ENCODE data around the gene CYBB. TPM values are rescaled to one million over a fixed set of nuclear protein-coding genes. Genes with fewer than 3 reads are reported as not detected.

CYBB gene
- total and polyA plus RNA-seq, 10 donors = 30.5 to 231 (median 163) TPM

DNA sequence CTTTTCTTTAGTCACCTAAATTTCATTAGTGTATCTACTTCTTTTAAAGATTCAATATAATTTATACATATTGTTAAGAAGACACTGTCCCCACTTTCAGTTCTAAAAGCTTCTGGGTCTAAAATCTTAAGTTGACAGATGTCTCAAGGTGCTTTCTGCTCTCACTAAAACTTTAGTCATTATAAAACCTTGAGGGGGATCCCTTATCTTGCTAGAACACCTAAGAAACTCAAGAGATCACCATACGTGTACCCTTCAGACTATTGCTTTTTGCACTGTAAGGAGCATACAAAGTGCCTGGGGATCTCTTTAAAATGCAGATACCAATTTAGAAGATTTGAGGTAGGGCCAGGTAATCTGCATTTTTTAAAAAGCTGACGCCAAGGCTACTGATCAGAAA, 30.1 kb downstream of the CYBB start:
- Histone ChIP-seq H3K4me3 (no peak overlapping the region), H3K4me1 (peaks cover 0 to 42% (median 8%) of the 10 kb centered on the region in 6 donors), H3K36me3 (peaks cover 0 to 62% (median 4%) of the 10 kb centered on the region in 6 donors), H3K27me3 (replicated peaks in 1 of 7) (no peaks in the 10 kb centered on the region), H3K9me3 (no peaks in the 10 kb centered on the region), H3K27ac (peak overlapping the region in 1 of 8 donors; percentile 61)
- intact Hi-C loops (cut with DNase I; ENCODE audit: low total_unique reads) = no loop called here
- DNase-seq = no peak
- TF ChIP-seq POLR2A (IDR thresholded peaks at IDR 0.05) (no peak), POLR2AphosphoS5 (IDR thresholded peaks at IDR 0.05) (no peak)
- TF ChIP-seq, protein P1, sequence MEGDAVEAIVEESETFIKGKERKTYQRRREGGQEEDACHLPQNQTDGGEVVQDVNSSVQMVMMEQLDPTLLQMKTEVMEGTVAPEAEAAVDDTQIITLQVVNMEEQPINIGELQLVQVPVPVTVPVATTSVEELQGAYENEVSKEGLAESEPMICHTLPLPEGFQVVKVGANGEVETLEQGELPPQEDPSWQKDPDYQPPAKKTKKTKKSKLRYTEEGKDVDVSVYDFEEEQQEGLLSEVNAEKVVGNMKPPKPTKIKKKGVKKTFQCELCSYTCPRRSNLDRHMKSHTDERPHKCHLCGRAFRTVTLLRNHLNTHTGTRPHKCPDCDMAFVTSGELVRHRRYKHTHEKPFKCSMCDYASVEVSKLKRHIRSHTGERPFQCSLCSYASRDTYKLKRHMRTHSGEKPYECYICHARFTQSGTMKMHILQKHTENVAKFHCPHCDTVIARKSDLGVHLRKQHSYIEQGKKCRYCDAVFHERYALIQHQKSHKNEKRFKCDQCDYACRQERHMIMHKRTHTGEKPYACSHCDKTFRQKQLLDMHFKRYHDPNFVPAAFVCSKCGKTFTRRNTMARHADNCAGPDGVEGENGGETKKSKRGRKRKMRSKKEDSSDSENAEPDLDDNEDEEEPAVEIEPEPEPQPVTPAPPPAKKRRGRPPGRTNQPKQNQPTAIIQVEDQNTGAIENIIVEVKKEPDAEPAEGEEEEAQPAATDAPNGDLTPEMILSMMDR (IDR thresholded peaks at IDR 0.05 in 8 of 11, conservative IDR thresholded peaks at IDR 0.05 in 3 of 11) = no peak
- 56 to 79% (median 74%) methylated on average over 2 of the region's 2 CpGs for WGBS, 5 donors

DNA sequence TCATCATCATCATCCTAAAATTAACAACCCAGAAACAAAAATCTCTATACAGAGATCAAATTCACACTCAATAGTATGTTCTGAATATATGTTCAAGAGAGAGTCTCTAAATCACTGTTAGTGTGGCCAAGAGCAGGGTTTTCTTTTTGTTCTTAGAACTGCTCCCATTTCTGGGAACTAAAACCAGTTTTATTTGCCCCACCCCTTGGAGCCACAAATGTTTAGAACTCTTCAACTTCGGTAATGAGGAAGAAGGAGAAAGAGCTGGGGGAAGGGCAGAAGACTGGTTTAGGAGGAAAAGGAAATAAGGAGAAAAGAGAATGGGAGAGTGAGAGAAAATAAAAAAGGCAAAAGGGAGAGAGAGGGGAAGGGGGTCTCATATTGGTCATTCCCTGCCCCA, 32.3 kb downstream of the CYBB start:
- TF ChIP-seq POLR2A (IDR thresholded peaks at IDR 0.05) = no peak
- TF ChIP-seq, protein P1 (IDR thresholded peaks at IDR 0.05 in 8 of 11, conservative IDR thresholded peaks at IDR 0.05 in 3 of 11) = no peak
- no peak for TF ChIP-seq POLR2AphosphoS5 (IDR thresholded peaks at IDR 0.05)
- peaks cover 0 to 41% (median 4%) of the 10 kb centered on the region in 6 donors for H3K36me3 ChIP-seq
- intact Hi-C loops (cut with DNase I; ENCODE audit: low total_unique reads) = no loop called here
- WGBS, 5 donors = 0 to 29% (median 15%) methylated on average over 1 of the region's 1 CpG
- no peaks in the 10 kb centered on the region for H3K9me3 ChIP-seq
- no peak overlapping the region for H3K4me3 ChIP-seq
- no peak for DNase-seq
- H3K27me3 ChIP-seq (replicated peaks in 1 of 7) = peaks cover 0 to 7% (median 0%) of the 10 kb centered on the region in 7 donors
- peak overlapping the region in 4 of 8 donors; percentile 7 to 61 (median 35) for H3K27ac ChIP-seq
- H3K4me1 ChIP-seq = peaks cover 0 to 58% (median 14%) of the 10 kb centered on the region in 6 donors

DNA sequence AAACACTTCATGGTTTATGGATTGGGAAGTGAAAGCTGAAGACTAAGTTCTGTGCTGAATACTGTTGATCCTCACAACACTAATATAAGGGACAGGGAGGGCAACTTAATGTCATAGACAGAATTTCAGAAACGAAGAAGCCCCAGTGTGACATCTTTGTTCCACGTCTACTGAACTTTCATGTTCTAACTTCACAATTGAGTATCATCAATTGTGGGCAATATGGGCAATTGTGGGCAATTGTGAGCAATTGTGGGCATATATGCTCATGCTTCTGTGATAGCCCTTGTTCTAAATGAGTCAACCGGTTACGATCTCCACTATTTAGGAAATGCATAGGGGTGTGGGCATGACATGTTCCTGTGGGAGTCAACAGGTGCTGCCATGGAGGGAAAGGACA, 33.7 kb downstream of the CYBB start:
- Histone ChIP-seq H3K27me3 (replicated peaks in 1 of 7) (peaks cover 0 to 7% (median 0%) of the 10 kb centered on the region in 7 donors), H3K27ac (peak overlapping the region in 3 of 8 donors; percentile 34 to 61 (median 36)), H3K9me3 (no peaks in the 10 kb centered on the region), H3K4me1 (peaks cover 0 to 65% (median 23%) of the 10 kb centered on the region in 6 donors), H3K36me3 (peaks cover 0 to 30% (median 4%) of the 10 kb centered on the region in 6 donors), H3K4me3 (no peak overlapping the region)
- intact Hi-C loops (cut with DNase I; ENCODE audit: low total_unique reads) = no loop called here
- TF ChIP-seq POLR2AphosphoS5 (IDR thresholded peaks at IDR 0.05) (no peak), POLR2A (IDR thresholded peaks at IDR 0.05) (no peak)
- TF ChIP-seq, protein P1 (IDR thresholded peaks at IDR 0.05 in 8 of 11, conservative IDR thresholded peaks at IDR 0.05 in 3 of 11) = no peak
- WGBS, 5 donors = 43 to 61% (median 52%) methylated on average over 4 of the region's 4 CpGs
- DNase-seq = no peak

DNA sequence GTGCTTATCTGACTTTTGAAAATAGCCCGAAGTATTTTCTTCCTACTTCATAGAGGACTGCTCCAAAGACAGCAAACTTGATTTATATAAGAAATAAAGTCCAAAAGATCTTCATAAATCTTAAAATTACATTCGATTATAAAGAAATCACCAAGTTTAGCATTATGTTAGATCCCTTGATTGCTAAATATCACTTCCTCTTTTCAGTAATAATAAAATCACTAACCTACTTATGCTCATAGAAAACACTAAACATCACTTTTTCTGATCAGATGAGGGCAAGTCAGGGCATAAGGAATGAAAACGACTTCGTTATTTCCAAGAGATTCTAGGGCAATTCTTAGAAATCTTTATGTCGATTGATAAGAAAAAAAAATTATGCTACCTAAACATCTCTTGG, 35.5 kb downstream of the CYBB start:
- TF ChIP-seq POLR2A (IDR thresholded peaks at IDR 0.05) (no peak), POLR2AphosphoS5 (IDR thresholded peaks at IDR 0.05) (no peak)
- TF ChIP-seq, protein P1 (IDR thresholded peaks at IDR 0.05 in 8 of 11, conservative IDR thresholded peaks at IDR 0.05 in 3 of 11) = no peak
- Histone ChIP-seq H3K27ac (peak overlapping the region in 4 of 8 donors; percentile 17 to 61 (median 40)), H3K9me3 (no peaks in the 10 kb centered on the region), H3K4me1 (peaks cover 0 to 65% (median 24%) of the 10 kb centered on the region in 6 donors), H3K36me3 (peaks cover 0 to 14% (median 0%) of the 10 kb centered on the region in 6 donors), H3K27me3 (replicated peaks in 1 of 7) (peaks cover 0 to 7% (median 0%) of the 10 kb centered on the region in 7 donors), H3K4me3 (no peak overlapping the region)
- 56 to 74% (median 62%) methylated on average over 5 of the region's 5 CpGs for whole genome bisulfite sequencing, 5 donors
- intact Hi-C loops (cut with DNase I; ENCODE audit: low total_unique reads) = no loop called here
- no peak for DNase-seq
